ENCODE data around the gene FOXI3. TPM values are rescaled to one million over a fixed set of nuclear protein-coding genes. Genes with fewer than 3 reads are reported as not detected.

The FOXI3 gene
- total RNA-seq, 1 experiment from 2014 or later, result 19.2 TPM

DNA sequence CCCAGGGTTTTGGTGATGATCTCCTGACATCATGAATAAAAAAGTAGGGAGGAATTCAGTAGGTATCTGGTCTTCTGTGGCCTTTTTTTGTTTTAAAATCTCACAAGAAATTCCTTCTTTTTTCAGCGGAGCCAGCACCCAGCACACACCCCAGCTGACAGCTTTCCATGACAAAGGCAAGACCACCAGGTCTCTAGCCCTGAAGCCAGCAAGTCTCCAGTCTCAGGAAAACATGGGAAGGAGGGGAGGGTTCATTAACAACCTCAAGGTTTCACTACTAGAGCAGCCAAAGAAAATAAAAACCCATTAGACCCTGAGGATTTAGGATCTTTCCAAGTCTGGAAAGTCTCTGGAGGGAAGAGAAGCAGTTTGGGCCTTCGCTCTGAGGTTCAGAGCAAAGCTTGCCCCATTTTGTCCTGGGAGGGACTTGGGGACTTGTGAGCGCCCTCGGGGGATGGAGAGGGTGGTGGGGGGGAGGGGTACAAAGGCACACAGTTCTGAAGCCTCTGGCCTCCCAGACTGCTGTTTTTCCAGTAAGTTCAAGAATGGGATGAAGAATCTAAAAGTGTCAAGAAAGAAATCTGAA lies 9.0 kb downstream of the FOXI3 start:
- Histone ChIP-seq H2AK5ac (ENCODE audit: insufficient read length, low read length) (no peak overlapping the region), H3T11ph (ENCODE audit: low read length) (no peak overlapping the region), H3K27ac (ENCODE audit: insufficient read length, low read depth, low read length) (no peak overlapping the region), H2BK120ac (ENCODE audit: low read depth, low read length, poor library complexity, severe bottlenecking) (no peak overlapping the region), H2BK20ac (ENCODE audit: low read depth, low read length, poor library complexity, severe bottlenecking) (no peak overlapping the region), H2BK15ac (ENCODE audit: low read depth, low read length) (no peak overlapping the region), H3K23me2 (ENCODE audit: insufficient read length, low read depth, low read length, poor library complexity, severe bottlenecking) (no peaks in the 10 kb centered on the region), H2AFZ (ENCODE audit: low read length) (no peak overlapping the region), H3K27me3 (ENCODE audit: insufficient read depth, low read length) (no peaks in the 10 kb centered on the region; the same call in 1 of the 2 replicates), H3K79me2 (ENCODE audit: insufficient read depth, low read length) (no peaks in the 10 kb centered on the region), H4K20me1 (ENCODE audit: control insufficient read depth, insufficient read depth, insufficient read length) (no peaks in the 10 kb centered on the region), H3K18ac (ENCODE audit: insufficient read length, low read depth, low read length) (no peak overlapping the region), H4K5ac (ENCODE audit: insufficient read length, low read depth, low read length) (no peak overlapping the region), H3K9me3 (ENCODE audit: control insufficient read depth, low read depth, low read length) (no peaks in the 10 kb centered on the region), H2BK12ac (ENCODE audit: insufficient read length, low read depth, low read length) (no peak overlapping the region), H3K23ac (ENCODE audit: insufficient read length, low read depth, low read length) (no peak overlapping the region), H3K4me2 (ENCODE audit: insufficient read depth, insufficient read length, low read length) (peak overlapping the region; percentile 28), H4K91ac (ENCODE audit: insufficient read length, low read depth, low read length) (no peak overlapping the region), H3K14ac (ENCODE audit: insufficient read depth, low read length) (no peak overlapping the region), H3K4me1 (ENCODE audit: insufficient read depth, low read length) (peaks cover 11% of the 10 kb centered on the region), H3K56ac (ENCODE audit: insufficient read length, low read depth, low read length) (no peak overlapping the region), H3K79me1 (ENCODE audit: insufficient read depth, low read depth, low read length, poor library complexity, severe bottlenecking) (no peaks in the 10 kb centered on the region), H4K8ac (replicated peaks; ENCODE audit: insufficient read length, low read depth, low read length) (no peak overlapping the region), H3K9ac (ENCODE audit: extremely low read depth, insufficient read length, low read length) (no peak overlapping the region), H2BK5ac (ENCODE audit: insufficient read length, low read length) (no peak overlapping the region), H3K4ac (ENCODE audit: low read depth, low read length) (no peak overlapping the region)
- peak; percentile 64 for DNase-seq
- H3K9me3 Mint-ChIP-seq, result peaks cover 0 to 2% of the 10 kb centered on the region in 2 experiments; a peak in 1 of 5 replicates
- WGBS (ENCODE audit: extremely low coverage, insufficient read length, low lambda C conversion rate), result no CpG with 5 or more reads among the region's 4 CpGs
- peak overlapping the region; percentile 45 to 74; a peak in 4 of 5 replicates for H3K4me3 Mint-ChIP-seq
- peaks cover 3 to 26% (median 17%) of the 10 kb centered on the region in 3 experiments; a peak in 5 of 7 replicates for H3K36me3 Mint-ChIP-seq (ENCODE audit: insufficient read depth in 1 of 3, low read depth in 3 of 3)
- peak overlapping the region; percentile 85 to 98 (median 94); a peak in 6 of 7 replicates for H3K27ac Mint-ChIP-seq
- TF ChIP-seq, protein P1, sequence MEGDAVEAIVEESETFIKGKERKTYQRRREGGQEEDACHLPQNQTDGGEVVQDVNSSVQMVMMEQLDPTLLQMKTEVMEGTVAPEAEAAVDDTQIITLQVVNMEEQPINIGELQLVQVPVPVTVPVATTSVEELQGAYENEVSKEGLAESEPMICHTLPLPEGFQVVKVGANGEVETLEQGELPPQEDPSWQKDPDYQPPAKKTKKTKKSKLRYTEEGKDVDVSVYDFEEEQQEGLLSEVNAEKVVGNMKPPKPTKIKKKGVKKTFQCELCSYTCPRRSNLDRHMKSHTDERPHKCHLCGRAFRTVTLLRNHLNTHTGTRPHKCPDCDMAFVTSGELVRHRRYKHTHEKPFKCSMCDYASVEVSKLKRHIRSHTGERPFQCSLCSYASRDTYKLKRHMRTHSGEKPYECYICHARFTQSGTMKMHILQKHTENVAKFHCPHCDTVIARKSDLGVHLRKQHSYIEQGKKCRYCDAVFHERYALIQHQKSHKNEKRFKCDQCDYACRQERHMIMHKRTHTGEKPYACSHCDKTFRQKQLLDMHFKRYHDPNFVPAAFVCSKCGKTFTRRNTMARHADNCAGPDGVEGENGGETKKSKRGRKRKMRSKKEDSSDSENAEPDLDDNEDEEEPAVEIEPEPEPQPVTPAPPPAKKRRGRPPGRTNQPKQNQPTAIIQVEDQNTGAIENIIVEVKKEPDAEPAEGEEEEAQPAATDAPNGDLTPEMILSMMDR (conservative IDR thresholded peaks at IDR 0.05), result no peak
- peaks cover 12% of the 10 kb centered on the region for H3K27me3 Mint-ChIP-seq (ENCODE audit: low read depth)
- H3K4me1 Mint-ChIP-seq, result peaks cover 51 to 64% of the 10 kb centered on the region in 2 experiments

All from H9 (cell line).